ENCODE results near the gene CHST2. TPM values are rescaled to one million over a fixed set of nuclear protein-coding genes. Genes with fewer than 3 reads are reported as not detected.

Gene CHST2
- total and polyA plus RNA-seq, 4 donors, result 0.11 to 48.7 (median 0.93) TPM

DNA sequence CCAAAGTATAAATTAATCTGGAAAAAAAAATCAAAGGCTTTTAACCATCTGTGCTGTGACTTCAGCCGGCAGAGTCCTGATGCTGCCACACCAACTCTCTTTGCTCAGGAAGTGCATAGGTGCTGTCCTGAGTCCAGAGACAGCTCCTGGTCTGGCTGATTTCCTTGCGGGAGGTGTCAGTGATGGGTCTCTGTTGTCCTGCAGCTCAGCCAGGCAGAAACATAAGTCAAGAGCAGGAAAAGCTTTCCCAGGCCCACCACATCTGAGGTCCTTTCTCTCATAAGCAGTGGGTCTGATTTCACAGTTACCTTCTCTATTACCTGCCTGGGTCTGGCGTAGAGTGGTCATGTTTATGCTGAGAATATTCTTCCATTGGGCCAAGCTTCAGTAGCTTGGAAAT lies 19.4 kb downstream of the CHST2 start:
- Histone ChIP-seq H3K9me3 (ENCODE audit: control insufficient read depth in 4 of 4, low read length in 3 of 4) (no peaks in the 10 kb centered on the region), H3K4me3 (ENCODE audit: low read depth in 1 of 3, low read length in 3 of 3) (no peak overlapping the region), H3K9ac (ENCODE audit: low read depth in 1 of 2, low read length in 2 of 2) (no peak overlapping the region), H3K27me3 (ENCODE audit: control insufficient read depth in 4 of 4, insufficient read depth in 4 of 4, low read length in 3 of 4) (no peaks in the 10 kb centered on the region), H3K36me3 (ENCODE audit: control insufficient read depth in 4 of 4, insufficient read depth in 3 of 4, low read depth in 1 of 4, low read length in 3 of 4) (peaks cover 0 to 1% (median 0%) of the 10 kb centered on the region in 4 donors), H3K4me1 (ENCODE audit: control insufficient read depth in 4 of 4, insufficient read depth in 4 of 4, low read length in 3 of 4) (peaks cover 0 to 3% (median 0%) of the 10 kb centered on the region in 4 donors), H3K27ac (ENCODE audit: low read depth in 1 of 2, low read length in 2 of 2) (no peak overlapping the region)
- DNase-seq (ENCODE audit: low spot score), result no peak
- no peak for TF ChIP-seq JUND (IDR thresholded peaks at IDR 0.05)
- no peak for TF ChIP-seq TAF1 (conservative IDR thresholded peaks at IDR 0.05)
- TF ChIP-seq, protein P1, sequence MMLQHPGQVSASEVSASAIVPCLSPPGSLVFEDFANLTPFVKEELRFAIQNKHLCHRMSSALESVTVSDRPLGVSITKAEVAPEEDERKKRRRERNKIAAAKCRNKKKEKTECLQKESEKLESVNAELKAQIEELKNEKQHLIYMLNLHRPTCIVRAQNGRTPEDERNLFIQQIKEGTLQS (IDR thresholded peaks at IDR 0.05), result no peak
- TF ChIP-seq, protein P2, sequence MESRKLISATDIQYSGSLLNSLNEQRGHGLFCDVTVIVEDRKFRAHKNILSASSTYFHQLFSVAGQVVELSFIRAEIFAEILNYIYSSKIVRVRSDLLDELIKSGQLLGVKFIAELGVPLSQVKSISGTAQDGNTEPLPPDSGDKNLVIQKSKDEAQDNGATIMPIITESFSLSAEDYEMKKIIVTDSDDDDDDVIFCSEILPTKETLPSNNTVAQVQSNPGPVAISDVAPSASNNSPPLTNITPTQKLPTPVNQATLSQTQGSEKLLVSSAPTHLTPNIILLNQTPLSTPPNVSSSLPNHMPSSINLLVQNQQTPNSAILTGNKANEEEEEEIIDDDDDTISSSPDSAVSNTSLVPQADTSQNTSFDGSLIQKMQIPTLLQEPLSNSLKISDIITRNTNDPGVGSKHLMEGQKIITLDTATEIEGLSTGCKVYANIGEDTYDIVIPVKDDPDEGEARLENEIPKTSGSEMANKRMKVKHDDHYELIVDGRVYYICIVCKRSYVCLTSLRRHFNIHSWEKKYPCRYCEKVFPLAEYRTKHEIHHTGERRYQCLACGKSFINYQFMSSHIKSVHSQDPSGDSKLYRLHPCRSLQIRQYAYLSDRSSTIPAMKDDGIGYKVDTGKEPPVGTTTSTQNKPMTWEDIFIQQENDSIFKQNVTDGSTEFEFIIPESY (IDR thresholded peaks at IDR 0.05), result no peak
- no peak for TF ChIP-seq RAD21 (IDR thresholded peaks at IDR 0.05)
- TF ChIP-seq, protein P3, sequence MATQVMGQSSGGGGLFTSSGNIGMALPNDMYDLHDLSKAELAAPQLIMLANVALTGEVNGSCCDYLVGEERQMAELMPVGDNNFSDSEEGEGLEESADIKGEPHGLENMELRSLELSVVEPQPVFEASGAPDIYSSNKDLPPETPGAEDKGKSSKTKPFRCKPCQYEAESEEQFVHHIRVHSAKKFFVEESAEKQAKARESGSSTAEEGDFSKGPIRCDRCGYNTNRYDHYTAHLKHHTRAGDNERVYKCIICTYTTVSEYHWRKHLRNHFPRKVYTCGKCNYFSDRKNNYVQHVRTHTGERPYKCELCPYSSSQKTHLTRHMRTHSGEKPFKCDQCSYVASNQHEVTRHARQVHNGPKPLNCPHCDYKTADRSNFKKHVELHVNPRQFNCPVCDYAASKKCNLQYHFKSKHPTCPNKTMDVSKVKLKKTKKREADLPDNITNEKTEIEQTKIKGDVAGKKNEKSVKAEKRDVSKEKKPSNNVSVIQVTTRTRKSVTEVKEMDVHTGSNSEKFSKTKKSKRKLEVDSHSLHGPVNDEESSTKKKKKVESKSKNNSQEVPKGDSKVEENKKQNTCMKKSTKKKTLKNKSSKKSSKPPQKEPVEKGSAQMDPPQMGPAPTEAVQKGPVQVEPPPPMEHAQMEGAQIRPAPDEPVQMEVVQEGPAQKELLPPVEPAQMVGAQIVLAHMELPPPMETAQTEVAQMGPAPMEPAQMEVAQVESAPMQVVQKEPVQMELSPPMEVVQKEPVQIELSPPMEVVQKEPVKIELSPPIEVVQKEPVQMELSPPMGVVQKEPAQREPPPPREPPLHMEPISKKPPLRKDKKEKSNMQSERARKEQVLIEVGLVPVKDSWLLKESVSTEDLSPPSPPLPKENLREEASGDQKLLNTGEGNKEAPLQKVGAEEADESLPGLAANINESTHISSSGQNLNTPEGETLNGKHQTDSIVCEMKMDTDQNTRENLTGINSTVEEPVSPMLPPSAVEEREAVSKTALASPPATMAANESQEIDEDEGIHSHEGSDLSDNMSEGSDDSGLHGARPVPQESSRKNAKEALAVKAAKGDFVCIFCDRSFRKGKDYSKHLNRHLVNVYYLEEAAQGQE (IDR thresholded peaks at IDR 0.05), result no peak
- TF ChIP-seq FOXA2 (IDR thresholded peaks at IDR 0.05), result no peak
- 97% methylated on average over 3 of the region's 3 CpGs for WGBS

DNA sequence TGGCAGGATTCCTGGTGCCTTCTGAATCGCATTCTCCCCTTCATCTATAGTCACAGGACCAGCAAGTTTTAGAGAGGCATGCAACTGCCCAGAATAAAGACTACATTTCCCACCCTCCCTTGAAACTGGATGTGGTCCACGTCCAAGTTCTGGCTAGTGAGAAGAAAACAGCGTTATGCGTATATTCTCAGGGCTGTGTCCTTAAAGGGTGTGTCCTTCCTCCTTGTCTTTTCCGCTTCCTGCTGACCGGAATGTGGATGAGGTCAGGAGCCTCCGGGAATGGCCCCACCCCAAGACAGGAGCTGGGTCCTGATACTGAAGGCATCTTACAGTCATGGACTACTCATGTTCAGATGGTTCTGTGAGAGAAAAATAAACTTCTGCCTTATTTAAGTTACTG lies 20.2 kb downstream of the CHST2 start:
- 76% methylated on average over 7 of the region's 7 CpGs for WGBS
- Histone ChIP-seq H3K36me3 (ENCODE audit: control insufficient read depth in 4 of 4, insufficient read depth in 3 of 4, low read depth in 1 of 4, low read length in 3 of 4) (peaks cover 0 to 1% (median 0%) of the 10 kb centered on the region in 4 donors), H3K9me3 (ENCODE audit: control insufficient read depth in 4 of 4, low read length in 3 of 4) (no peaks in the 10 kb centered on the region), H3K4me1 (ENCODE audit: control insufficient read depth in 4 of 4, insufficient read depth in 4 of 4, low read length in 3 of 4) (peaks cover 0 to 3% (median 0%) of the 10 kb centered on the region in 4 donors), H3K27me3 (ENCODE audit: control insufficient read depth in 4 of 4, insufficient read depth in 4 of 4, low read length in 3 of 4) (no peaks in the 10 kb centered on the region), H3K27ac (ENCODE audit: low read depth in 1 of 2, low read length in 2 of 2) (no peak overlapping the region), H3K4me3 (ENCODE audit: low read depth in 1 of 3, low read length in 3 of 3) (no peak overlapping the region), H3K9ac (ENCODE audit: low read depth in 1 of 2, low read length in 2 of 2) (no peak overlapping the region)
- TF ChIP-seq RAD21 (IDR thresholded peaks at IDR 0.05) (peak in 1 of 2 donors; percentile 3), SP1 (IDR thresholded peaks at IDR 0.05) (no peak), NR2F2 (IDR thresholded peaks at IDR 0.05) (peak; percentile 53), HNF4G (IDR thresholded peaks at IDR 0.05) (no peak)
- DNase-seq (ENCODE audit: low spot score), result no peak

DNA sequence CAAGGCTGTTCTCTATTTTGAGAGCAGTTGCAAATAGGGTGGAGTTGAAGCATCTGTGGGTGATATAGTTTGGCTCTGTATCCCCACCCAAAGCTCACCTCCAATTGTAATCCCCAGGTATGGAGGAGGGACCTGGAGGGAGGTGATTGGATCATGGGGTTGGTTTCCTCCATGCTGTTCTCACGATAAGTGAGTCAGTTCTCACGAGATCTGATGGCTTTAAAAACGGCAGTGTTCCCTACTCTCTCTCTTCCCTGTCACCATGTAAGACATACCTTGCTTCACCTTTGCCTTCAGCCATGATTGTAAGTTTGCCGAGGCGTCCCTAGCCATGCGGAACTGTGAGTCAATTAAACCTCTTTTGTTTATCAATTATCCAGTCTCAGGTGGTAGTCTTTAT lies 21.0 kb downstream of the CHST2 start:
- H3K27ac ChIP-seq (ENCODE audit: low read depth in 1 of 2, low read length in 2 of 2), result no peak overlapping the region
- H3K9ac ChIP-seq (ENCODE audit: low read depth in 1 of 2, low read length in 2 of 2), result no peak overlapping the region
- WGBS, result 95% methylated on average over 6 of the region's 6 CpGs
- TF ChIP-seq JUND (IDR thresholded peaks at IDR 0.05) (no peak), GABPA (IDR thresholded peaks at IDR 0.05 in 1 of 2, conservative IDR thresholded peaks at IDR 0.05 in 1 of 2) (no peak), FOXA2 (IDR thresholded peaks at IDR 0.05) (no peak), TAF1 (conservative IDR thresholded peaks at IDR 0.05) (no peak), SP1 (IDR thresholded peaks at IDR 0.05) (no peak), YY1 (IDR thresholded peaks at IDR 0.05) (no peak), HNF4G (IDR thresholded peaks at IDR 0.05) (no peak), EGR1 (IDR thresholded peaks at IDR 0.05; ENCODE audit: low read depth in 2 of 2) (no peak)
- TF ChIP-seq, protein P3 (IDR thresholded peaks at IDR 0.05), result no peak
- TF ChIP-seq, protein P4, sequence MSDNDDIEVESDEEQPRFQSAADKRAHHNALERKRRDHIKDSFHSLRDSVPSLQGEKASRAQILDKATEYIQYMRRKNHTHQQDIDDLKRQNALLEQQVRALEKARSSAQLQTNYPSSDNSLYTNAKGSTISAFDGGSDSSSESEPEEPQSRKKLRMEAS (IDR thresholded peaks at IDR 0.05), result no peak
- TF ChIP-seq, protein P1 (IDR thresholded peaks at IDR 0.05), result no peak
- TF ChIP-seq, protein P2 (IDR thresholded peaks at IDR 0.05), result no peak

More for the DNA sequence above, 21.0 kb downstream of the CHST2 start:
- Histone ChIP-seq H3K9me3 (ENCODE audit: control insufficient read depth in 4 of 4, low read length in 3 of 4) (no peaks in the 10 kb centered on the region), H3K27me3 (ENCODE audit: control insufficient read depth in 4 of 4, insufficient read depth in 4 of 4, low read length in 3 of 4) (no peaks in the 10 kb centered on the region), H3K4me3 (ENCODE audit: low read depth in 1 of 3, low read length in 3 of 3) (no peak overlapping the region), H3K36me3 (ENCODE audit: control insufficient read depth in 4 of 4, insufficient read depth in 3 of 4, low read depth in 1 of 4, low read length in 3 of 4) (peaks cover 0 to 1% (median 0%) of the 10 kb centered on the region in 4 donors), H3K4me1 (ENCODE audit: control insufficient read depth in 4 of 4, insufficient read depth in 4 of 4, low read length in 3 of 4) (peaks cover 0 to 3% (median 0%) of the 10 kb centered on the region in 4 donors)
- no peak for DNase-seq (ENCODE audit: low spot score)

Measured in liver (tissue), 9 donors.